ENCODE measurements around the gene GALNT9. TPM values are rescaled to one million over a fixed set of nuclear protein-coding genes. Genes with fewer than 3 reads are reported as not detected.

The GALNT9 gene
- total RNA-seq, 6 donors from 2014 or later: 0.26 TPM; not detected in 5

- ATAC-seq (ENCODE audit: low FRiP score in 2 of 2) (no peak), DNase-seq (peak in 1 of 2 donors; percentile 54)
- no peaks in the 10 kb centered on the region for H3K9me3 ChIP-seq
- H3K27ac ChIP-seq: no peak overlapping the region
- H3K27me3 ChIP-seq: no peaks in the 10 kb centered on the region
- H3K4me3 ChIP-seq: no peak overlapping the region
- peaks cover 0 to 4% (median under 1%) of the 10 kb centered on the region in 4 donors for H3K4me1 ChIP-seq
- TF ChIP-seq CTCF (IDR thresholded peaks at IDR 0.05) (no peak), EP300 (IDR thresholded peaks at IDR 0.05) (no peak), POLR2AphosphoS5 (IDR thresholded peaks at IDR 0.05) (no peak), POLR2A (IDR thresholded peaks at IDR 0.05) (no peak)
- WGBS, 2 donors: 79 to 84% methylated on average over 18 to 19 of the region's 20 CpGs
- H3K36me3 ChIP-seq: no peaks in the 10 kb centered on the region
These were observed 7.9 kb downstream of the GALNT9 start for GRCh38 chr12:132321321-132322118.

DNA sequence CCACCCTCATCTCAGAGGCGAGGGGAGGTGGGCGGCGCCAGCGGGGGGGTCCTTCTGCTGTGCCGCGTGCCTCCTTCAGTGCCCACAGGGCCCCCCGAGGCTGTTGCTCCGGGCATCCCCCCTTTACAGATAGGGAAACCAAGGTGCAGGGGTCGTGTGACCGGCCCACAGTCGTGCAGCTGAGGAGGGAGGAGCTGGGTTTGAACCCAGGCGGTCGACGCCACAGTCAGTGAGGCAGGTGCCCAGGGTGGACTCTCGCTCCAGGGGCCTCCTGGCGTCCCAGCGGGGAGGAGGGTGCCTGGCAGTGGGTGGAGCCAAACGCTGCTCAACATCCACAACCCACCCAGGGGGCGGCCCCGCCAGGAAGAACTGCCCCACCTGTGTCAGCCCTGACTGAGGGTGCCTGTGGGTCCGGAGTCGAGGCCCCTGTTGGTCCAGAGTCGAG is 8.6 kb downstream of the GALNT9 start:
- Histone ChIP-seq H3K9me3 (no peaks in the 10 kb centered on the region), H3K4me1 (peaks cover 0 to 4% (median 0%) of the 10 kb centered on the region in 4 donors), H3K27me3 (no peaks in the 10 kb centered on the region), H3K27ac (no peak overlapping the region), H3K36me3 (no peaks in the 10 kb centered on the region), H3K4me3 (no peak overlapping the region)
- DNase-seq: peak in 1 of 2 donors; percentile 64
- TF ChIP-seq CTCF (IDR thresholded peaks at IDR 0.05): no peak
- TF ChIP-seq POLR2A (IDR thresholded peaks at IDR 0.05): no peak
- no peak for TF ChIP-seq POLR2AphosphoS5 (IDR thresholded peaks at IDR 0.05)
- TF ChIP-seq EP300 (IDR thresholded peaks at IDR 0.05): no peak
- ATAC-seq (ENCODE audit: low FRiP score in 2 of 2): no peak
- WGBS, 2 donors: 87% methylated on average over 3 to 16 of the region's 23 CpGs

DNA sequence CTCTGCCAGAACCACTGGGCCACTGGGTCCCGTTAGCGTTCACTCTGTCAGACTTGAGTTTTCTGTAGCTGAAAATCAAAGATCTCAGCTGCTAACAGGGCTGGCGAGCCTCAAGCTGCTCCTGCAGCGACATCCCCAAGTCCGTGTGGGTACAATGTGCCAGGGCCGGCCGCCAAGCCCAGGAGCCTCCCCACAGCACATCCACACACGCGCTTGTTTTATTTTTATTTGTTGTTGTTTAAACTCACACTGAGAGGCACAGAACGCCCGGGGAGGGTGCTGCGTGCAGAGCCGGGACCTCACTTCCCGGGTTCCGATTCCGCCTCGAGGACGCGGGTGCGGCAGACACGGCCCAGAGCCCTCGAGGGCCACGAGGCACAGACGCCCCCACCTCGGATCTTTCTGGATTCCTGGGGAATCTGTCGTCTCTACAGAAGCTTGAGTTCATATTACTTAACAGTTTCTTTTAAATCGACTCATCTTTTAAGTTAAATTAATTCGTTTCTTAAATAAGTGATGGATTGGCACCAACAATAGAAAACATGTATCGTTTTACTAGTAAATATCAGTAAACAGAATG is 9.3 kb downstream of the GALNT9 start:
- Histone ChIP-seq H3K9me3 (no peaks in the 10 kb centered on the region), H3K27me3 (no peaks in the 10 kb centered on the region), H3K4me3 (no peak overlapping the region), H3K4me1 (peaks cover 0 to 4% (median 0%) of the 10 kb centered on the region in 4 donors), H3K36me3 (no peaks in the 10 kb centered on the region), H3K27ac (no peak overlapping the region)
- peak in 1 of 2 donors; percentile 82 for DNase-seq
- 80 to 87% methylated on average over 29 of the region's 29 CpGs for WGBS, 2 donors
- ATAC-seq (ENCODE audit: low FRiP score in 2 of 2): no peak
- TF ChIP-seq POLR2AphosphoS5 (IDR thresholded peaks at IDR 0.05) (no peak), POLR2A (IDR thresholded peaks at IDR 0.05) (no peak), EP300 (IDR thresholded peaks at IDR 0.05) (no peak), CTCF (IDR thresholded peaks at IDR 0.05) (no peak)

DNA sequence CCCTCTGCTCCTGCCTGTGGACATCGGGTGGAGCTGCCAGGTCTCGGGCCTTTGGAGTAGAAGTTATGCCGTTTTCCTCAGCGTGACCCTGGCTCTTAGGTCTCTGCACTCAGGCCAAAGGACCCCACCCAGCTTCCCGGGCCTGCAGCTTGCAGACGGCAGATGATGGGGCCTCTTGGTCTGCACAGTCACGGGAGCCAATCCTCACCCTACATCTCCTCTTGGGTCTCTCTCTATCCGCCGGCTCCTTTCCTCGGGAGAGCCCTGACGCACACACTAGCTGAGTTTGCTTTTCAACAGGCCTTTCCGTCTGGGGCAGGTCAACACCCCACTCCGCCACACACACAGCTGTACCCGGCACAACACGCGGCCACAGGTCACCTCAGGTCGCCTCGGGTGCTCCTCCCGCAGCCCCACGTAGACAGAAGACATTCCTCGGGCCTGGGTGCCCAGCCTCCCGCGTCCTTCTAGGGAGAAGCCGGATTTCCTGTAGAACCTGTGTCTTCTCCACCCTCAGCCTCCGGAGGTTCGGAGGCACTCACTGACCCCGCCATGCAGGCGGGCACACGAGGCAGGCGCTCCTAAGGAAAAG is 9.9 kb downstream of the GALNT9 start:
- no peaks in the 10 kb centered on the region for H3K9me3 ChIP-seq
- DNase-seq (peak in 1 of 2 donors; percentile 67), ATAC-seq (ENCODE audit: low FRiP score in 2 of 2) (no peak)
- no peaks in the 10 kb centered on the region for H3K27me3 ChIP-seq
- no peak overlapping the region for H3K27ac ChIP-seq
- no peak overlapping the region for H3K4me3 ChIP-seq
- WGBS, 2 donors: 54 to 59% methylated on average over 27 to 30 of the region's 30 CpGs
- H3K4me1 ChIP-seq: peaks cover 0 to 4% (median 0%) of the 10 kb centered on the region in 4 donors
- TF ChIP-seq POLR2AphosphoS5 (IDR thresholded peaks at IDR 0.05) (no peak), EP300 (IDR thresholded peaks at IDR 0.05) (no peak), CTCF (IDR thresholded peaks at IDR 0.05) (no peak), POLR2A (IDR thresholded peaks at IDR 0.05) (no peak)
- no peaks in the 10 kb centered on the region for H3K36me3 ChIP-seq
